GM19351 (cell line): ENCODE data around the gene RGL1.

Source experiments
- ATAC-seq: cut with Tn5 transposase; IDR thresholded peaks from one replicate; pipeline ENCODE4 v1.9.1; 2021; ENCODE audit warnings: mild to moderate bottlenecking, moderate library complexity; ENCODE audit not compliant: unreplicated experiment

Gene RGL1

DNA sequence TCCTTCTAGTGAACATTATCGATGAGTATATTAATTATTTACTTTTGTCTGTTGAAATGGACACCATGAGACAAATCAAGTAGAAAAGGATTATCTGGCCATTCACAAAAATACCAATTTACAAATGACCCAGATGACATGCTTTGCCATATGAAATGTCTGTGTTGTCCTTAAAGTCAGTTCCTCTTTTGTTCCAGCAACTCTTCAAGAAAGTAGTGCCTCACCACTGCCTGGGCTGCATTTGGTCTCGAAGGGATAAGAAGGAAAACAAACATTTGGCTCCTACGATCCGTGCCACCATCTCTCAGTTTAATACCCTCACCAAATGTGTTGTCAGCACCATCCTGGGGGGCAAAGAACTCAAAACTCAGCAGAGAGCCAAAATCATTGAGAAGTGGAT, 79.6 kb downstream of the RGL1 start:
- ATAC-seq = no peak

DNA sequence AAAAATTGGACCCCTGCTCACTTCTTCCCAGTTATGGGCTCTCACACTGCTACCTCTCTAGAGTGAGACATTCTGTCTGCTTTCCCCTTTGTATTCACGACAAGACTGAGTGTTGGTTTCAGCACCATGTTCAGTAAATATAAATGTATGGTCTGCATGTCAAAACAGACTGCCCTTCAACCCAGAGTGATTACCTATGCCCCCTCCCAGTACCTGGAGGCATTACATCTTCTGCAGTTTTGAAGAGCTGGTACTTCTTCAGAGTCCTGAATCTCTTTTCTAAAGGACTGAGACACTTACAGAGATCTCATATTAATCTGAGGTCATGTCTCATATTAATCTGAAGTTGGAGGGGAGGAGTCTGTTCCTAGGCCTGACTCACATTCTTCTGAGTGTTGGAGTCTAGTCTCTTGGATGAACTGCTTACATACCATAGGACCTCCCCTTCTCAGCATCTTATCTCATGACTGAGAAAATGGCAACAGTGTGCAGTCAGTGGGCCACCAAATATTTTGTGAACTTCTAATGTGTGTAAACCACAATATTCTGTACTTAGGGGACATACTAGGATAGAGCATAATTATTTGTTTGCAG, 80.3 kb downstream of the RGL1 start:
- ATAC-seq = no peak

DNA sequence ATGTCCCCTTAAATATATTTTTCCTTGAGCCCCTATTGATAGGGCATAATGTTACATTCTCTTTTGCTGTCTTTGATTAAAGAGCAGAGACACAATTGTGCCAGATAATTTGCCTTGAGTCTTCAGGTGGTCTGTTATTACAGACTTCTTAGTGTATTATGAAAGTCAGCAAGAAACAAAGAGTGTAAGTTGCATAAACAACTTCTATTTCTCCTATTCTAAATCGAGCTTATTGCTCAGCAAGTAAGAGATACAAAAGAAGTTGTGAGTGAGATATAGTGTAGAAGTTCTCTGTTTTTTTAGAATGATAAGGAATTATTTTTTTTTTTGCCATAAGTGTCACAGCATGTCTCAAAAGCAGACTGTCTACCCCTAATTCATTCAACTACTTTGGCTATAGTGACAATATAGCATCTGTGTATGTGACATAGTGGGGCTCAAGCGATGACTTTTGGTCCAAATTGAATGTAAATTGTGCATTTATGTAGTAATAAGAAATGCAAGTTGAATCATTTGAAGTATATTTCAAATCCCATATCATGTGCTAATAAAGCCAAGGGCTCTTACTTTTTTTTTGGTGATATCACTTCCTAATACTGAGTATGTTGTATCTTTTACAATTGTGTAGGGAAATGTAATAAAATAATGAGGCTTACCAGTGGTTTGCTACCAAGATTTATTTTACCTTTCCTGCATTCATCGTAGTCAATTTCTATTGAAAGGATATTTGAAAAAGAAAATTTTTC, 81.3 kb downstream of the RGL1 start:
- ATAC-seq = no peak

DNA sequence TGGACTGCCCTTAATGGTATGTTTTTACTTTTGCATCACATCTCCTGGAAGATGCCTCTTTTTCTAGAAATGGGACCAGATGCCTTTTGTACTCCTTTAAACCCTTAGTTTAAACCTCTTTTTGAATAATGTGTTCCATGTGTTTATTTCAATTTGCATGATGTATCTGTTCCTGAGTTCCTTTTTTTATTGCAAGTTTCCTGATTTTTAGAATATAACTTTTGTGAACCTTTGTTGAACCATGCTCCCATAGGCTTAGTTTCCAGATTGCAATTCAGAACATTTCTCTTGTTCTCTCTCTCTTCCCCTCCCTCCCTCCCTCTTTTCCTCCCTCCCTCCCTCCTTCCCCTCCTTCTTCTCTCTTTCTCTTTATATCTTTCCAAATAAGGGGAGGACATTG, 81.9 kb downstream of the RGL1 start:
- no peak for ATAC-seq

DNA sequence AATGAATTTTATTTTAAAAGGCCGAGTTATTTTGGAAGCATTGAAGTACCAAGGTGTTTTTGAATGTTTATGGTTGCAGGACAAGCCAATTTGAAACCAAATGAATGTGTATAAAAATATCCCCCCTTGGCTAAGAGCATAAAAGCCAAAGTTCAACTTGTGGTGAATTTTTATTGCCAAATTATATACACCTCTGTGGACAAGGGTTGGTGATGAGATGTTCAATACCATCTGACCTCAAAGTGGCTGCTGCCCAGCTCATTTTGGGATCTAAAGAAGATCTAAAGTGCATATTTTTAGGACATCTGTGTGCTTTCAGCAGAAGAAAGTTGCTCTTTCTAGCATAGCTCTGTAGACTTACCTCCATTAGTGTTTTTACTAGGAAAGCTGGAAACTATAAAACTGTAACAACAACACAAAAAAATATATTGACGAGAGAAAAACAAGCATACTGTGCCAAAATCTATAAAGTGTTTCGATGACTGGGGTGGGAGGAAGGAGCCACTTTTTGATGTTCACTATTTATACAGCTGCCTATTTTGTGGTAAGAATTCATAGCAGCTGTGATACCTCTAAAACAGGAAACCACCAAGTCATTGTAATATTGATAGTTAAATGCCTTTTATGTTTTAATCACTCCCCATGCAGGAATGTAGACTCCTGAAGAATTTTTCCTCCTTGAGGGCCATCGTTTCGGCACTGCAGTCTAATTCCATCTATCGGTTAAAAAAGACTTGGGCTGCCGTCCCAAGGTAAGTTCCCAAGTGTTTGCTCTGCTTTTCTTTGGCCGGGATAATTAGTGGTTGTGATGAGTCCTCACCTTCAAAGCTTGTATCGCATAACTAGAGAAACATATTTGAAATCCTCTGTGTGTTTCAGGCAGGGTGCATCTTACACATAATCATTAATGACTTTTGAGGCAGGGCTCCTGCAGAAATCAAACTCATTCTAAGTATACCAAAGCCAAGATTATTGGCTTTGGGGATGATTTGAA, 83.2 kb downstream of the RGL1 start:
- ATAC-seq = no peak

DNA sequence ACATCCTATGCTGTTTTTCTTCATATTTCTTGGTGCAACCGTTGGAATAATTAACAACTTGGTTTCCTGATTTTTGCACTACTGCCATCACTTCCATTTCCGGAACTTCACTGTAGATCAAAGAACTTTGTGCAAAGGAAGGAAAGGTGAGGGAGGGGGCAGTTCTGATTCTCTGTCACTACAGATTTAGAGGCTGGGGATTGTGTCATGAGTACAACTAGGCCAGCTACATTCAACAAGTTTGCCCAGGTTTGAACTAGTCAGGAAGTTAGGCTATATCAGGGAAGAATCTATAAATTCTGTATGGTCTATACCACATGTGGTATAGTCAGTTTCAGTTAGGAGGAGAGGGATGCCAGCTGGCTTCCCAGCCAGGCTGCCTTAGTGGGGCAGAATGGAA, 84.2 kb downstream of the RGL1 start:
- ATAC-seq = no peak

DNA sequence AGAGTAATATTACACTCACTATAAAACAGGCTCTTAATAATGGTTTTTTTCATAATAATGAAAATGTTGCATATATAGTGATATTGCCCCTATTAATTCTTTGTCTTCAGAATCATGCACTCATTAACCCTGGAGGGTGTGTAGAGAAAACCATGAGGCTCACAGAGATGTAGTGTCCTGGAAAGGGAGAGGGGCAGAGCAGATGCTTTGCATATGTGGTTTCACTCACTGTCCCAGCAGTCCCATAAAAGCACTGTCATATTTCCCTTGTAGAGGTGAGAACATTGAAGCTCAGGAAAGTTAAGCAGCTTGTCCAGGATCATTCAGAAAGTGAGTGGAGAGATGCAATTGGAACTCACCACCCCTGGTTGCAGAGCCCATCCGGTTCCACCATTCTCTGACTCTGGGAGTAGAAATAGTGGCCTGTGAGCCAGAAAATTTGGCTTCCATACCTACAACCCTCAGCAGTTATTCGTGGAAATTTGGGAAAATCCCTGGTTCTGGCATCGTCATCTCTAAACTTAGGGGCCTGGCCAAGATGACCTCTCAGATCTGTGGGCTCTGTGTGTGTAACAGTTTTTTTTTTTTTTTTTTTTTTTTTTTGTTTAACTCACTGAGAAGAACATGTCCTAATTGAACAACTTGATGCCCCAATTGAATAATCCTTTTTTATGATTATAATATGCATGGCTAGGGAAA, 86.4 kb downstream of the RGL1 start:
- ATAC-seq = no peak

DNA sequence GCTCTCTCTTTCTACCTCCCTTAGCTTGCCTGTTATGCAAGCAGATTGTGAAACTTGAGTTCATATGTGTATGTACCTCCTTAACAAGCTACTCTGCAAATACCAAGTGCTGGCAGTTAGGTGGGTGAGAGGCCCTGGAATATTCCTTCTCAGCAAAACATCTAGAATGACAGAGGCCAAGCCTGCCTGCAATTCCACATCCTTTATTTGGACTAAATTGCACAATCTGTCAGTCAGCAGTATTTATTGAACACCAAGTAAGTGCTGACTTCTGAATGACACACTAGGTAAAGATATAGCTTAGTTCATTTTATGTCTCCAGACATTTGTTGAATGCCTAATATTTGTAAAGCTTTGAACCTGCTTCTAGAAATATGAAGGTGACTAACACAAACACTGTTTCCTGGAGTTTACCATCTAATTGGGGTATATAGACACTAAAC, 87.5 kb downstream of the RGL1 start:
- no peak for ATAC-seq

DNA sequence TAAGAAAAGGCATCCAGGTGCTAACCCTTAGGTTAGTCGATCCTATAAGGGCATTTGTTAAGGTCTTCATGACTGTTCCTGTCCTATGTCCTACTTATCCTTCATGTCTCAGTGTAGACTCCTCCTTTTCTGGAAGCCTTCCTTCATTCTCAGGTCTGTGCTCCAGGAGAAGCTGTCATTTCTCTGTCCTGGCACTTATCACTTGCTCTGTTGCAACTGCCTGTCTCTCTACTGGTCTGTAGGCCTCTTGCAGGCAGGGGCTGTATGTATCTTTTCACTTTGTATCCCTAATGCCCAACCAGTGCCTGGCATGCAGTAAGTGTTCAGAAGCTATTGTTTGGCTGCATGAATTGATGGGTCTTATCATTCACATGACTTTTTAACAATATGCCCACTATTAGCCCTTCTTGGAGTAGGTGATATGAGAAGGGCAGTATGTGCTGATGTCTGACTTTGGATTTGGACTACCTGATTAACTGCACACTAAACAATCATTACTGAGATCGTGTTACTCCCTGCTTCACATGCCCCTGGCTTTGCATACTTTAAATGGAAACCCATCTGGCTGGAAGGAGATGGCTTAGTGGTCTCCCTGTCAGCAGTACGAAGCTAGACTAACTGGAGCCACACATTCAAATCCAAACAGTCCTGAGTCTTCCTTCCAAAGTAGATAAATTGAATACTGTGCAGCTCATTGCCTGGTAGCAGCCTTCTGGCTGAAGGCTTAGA, 88.8 kb downstream of the RGL1 start:
- ATAC-seq = no peak

DNA sequence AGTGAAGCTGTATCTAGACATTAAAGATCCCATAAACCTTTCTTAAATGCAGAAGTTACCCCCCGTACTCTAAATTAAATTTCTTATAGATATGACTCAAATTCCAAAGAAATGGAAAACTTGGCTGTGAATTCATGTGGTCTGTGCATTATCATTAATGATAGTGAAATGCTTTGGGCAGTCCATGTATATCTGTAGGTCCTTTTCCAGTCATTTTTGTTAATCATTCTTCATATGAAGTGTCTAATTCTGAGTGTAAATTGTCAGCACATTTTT, 89.3 kb downstream of the RGL1 start:
- ATAC-seq = no peak

DNA sequence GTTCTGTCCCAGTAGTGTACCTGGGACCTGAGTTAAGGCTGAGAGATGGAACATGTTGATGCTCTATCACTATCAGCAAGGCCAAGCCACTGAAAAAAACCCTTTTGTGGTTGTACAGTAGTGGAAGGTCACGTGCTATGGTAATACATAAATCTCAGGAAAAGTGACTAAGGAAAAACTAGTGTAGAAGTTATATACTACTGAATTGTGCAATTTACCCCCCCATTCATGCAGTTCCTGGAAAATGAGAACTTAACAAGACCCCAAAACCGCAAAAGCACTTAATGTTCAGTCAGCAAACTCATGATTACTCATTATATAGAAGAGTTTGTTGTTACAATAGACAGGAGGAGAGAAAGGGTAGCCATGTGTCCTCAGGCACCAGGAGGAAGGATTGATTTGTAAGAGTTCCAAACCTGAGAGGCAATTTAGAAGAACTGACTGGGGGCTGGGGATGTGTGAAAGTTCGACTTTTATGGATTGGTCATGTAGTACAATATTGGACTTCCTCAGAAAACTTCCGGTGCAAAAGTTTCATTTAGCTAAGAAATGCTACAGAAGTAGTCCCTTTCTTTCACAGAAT, 91.6 kb downstream of the RGL1 start:
- no peak for ATAC-seq

DNA sequence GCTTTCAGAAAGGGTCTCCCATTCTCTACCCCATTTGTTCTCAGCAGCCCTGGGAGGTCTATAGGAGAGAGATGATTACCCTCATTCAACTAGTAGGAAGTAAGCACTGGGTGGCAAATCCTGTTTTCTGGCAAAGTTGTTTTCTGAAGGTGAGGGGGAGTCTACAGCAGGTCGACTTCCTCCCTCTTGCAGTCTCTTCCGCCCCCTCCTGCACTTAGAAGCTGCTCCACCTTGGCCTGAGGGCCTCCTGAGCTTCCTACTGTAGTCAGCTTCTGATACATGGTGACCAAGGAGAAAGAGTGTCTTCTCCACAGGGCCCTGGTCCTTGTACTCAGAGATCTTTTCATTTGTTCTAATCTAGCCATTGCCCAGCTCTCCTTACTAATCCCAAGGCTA, 93.1 kb downstream of the RGL1 start:
- peak; percentile 39 for ATAC-seq

DNA sequence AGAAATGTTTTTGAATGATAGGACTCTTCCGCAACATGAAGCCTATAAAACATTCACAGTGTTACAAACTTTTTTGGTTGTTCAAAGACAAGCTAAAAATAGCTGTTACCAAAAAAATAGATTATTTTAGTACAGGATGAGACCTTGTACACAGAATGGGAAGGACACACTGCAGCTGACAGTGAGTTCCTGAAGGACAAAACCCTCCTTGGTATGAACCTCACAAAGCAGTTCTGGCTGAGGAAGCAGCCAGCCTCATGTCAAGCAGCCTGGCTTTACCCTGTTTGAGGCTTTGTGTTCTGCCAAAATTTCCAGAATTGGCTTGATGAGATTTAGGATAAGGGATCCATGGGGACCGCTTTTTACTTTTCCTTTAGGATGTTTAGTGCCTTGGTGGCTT, 93.7 kb downstream of the RGL1 start:
- ATAC-seq = no peak

DNA sequence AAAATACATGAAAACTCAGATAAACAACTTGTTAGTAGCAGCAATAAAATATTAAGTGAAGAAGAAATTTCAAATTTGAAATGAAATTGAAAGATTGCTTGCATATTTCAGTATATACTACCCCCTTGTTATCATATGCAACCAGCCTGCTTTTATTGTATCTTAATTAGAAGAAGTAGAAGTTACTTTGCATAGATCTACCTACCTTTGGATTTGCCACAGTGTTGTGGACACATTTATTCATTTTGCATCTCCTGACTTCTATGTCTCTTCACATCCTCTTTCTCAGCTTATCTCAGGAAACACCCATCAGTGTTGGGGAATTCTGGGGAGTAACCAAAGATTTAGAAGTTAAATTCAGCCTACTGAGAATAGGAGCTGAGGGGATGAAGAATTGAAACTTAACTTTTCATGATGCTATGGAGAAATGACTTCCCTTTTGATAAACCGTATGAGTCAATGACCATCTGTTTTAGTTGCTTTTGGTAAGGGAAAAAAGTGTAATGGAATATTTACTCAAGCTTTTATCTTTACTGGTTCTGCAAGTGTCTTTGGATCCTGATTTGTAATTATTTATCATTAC, 96.9 kb downstream of the RGL1 start:
- no peak for ATAC-seq

DNA sequence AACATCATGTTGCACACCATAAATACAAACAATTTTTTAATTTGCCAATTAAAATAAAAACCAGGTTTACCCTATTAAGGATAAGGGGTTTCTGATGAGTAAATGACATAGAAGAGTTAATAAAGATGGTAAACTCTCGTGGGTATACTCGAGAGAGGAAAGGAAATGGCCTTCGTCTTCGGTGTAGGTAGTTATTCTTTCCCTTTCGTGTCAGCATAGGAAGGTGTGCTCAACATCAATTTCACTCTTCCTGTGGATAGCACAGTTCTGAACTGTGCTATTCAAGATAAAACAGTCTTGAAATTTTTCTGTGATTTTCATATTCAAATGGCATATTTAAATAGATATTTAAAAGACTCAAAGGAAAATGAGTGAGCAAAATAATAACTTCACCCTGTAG, 98.2 kb downstream of the RGL1 start:
- ATAC-seq = no peak

DNA sequence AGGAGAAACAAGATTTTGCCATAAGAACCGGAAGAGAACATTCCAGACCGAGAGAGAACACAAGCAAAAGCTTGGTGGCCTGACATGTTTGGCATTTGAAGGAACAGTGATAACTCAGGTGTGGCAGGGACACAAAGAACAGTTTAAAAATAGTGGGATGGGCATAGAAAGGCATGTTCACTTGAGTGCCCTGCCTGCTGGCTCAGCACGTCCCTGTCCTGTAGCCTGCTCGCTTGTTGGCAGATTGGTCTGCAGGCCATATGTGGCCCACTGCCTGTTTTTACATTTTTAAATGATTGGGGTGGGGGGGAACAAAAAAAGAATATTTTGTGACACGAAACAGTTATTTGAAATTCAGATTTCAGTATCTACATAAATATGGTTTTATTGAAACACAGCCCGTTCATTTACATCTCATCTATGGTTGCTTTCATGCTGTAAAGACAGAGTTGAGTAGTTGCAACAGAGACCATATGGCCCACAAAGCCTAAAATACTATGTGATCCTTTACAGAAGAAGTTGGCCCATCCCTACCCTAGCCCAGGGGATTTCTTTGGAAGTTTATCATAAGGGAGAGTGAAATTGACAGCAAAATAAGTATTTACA, 100.7 kb downstream of the RGL1 start:
- no peak for ATAC-seq

DNA sequence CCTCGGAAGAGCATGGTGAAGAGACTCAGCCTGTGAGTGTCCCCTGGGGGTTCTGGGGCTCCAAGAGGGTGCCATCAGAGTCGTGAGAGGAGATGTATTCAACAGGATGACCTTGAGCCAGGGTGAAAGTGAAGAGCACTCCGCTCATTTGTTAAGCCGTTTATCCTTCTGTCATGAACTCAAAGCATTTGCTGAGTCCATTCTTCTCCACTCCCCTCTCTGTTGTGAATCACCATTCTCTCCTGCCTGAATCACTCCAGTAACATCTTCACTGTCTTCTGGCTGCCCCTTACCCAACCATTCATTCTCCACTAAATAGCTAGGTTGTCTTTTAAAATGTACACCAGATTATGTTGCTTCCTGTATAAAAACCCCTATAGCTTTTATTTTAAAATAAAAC, 102.2 kb downstream of the RGL1 start:
- ATAC-seq = no peak

DNA sequence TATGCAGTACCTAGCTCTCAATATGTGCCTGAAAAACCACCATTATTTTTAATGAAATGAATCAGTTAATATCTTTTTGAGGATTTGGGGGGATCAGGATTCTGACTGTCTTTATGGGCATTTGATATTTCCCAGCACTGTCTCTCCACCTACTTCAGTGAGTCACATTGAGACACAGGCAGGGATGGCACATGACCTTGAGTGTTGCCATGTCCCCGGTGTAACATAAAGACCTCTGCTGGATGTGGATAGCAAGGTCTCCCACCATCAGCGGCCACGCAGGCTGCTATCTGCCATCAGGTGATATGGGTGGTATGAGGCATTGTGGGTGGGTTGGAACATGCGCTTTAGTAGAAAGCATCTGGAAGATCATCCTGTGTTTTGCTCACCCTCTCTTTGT, 103.2 kb downstream of the RGL1 start:
- no peak for ATAC-seq

DNA sequence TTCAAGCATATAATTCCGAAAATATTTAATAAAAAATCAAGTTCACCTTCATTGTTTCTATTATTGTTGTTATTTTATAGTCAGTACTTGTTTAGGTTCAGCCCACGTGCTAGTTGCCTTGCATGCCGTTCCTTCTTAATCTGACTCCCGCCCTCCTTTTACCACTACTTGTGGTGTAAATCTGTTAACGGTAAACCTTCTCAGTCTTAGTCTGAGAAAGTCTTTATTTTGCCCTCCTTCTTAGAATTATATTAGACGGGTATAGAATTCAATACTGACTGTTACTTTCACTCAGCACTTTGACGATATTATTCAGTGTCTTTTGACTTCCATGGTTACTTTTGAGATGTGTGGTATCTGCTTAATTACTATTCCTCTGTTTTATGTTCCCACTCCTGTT, 104.8 kb downstream of the RGL1 start:
- ATAC-seq = no peak

DNA sequence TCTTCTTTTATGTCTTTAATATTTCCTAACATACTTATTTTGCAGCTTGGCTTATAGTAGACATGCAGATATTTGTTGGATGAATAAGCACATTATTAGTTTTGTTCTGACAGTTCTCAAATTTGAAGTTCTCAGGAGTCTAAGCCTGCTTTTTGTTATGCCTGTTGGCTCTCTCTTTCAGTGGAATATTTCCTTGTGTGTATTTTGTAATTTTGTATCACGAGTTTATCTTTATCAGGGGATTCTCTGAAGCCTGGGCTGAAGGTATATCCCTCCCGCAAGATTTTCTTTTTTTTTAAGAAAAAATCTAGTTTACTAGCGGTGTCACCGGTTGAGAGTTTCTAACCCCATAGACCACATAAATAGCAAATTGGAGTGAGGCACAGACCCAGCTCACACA, 105.9 kb downstream of the RGL1 start:
- ATAC-seq = no peak
